ENCODE measurements around the gene VWC2. TPM values are rescaled to one million over a fixed set of nuclear protein-coding genes. Genes with fewer than 3 reads are reported as not detected.

Gene VWC2
- total RNA-seq, 4 donors from 2014 or later: 0.04 to 0.18 (median 0.13) TPM

- Histone ChIP-seq H3K27ac (no peak overlapping the region), H3K27me3 (no peaks in the 10 kb centered on the region), H3K4me1 (no peaks in the 10 kb centered on the region), H3K4me3 (no peak overlapping the region), H3K36me3 (no peaks in the 10 kb centered on the region), H3K9me3 (peaks cover 3% of the 10 kb centered on the region)
- WGBS: 88% methylated on average over 1 of the region's 1 CpG
- no peak for TF ChIP-seq EP300 (IDR thresholded peaks at IDR 0.05)
- TF ChIP-seq POLR2AphosphoS5 (IDR thresholded peaks at IDR 0.05): no peak
- no peak for TF ChIP-seq CTCF (IDR thresholded peaks at IDR 0.05)
- DNase-seq (ENCODE audit: low spot score in 2 of 2): no peak
Measured at GRCh38 chr7:49860293-49860692, 86.9 kb downstream of the VWC2 start.

- no peaks in the 10 kb centered on the region for H3K27me3 ChIP-seq
- no peaks in the 10 kb centered on the region for H3K36me3 ChIP-seq
- H3K27ac ChIP-seq: peak overlapping the region; percentile 65
- 50% methylated on average over 10 of the region's 10 CpGs for WGBS
- peaks cover 3% of the 10 kb centered on the region for H3K9me3 ChIP-seq
- H3K4me1 ChIP-seq: peaks cover 12% of the 10 kb centered on the region
- TF ChIP-seq POLR2AphosphoS5 (IDR thresholded peaks at IDR 0.05) (no peak), EP300 (IDR thresholded peaks at IDR 0.05) (no peak), POLR2A (IDR thresholded peaks at IDR 0.05) (no peak), CTCF (IDR thresholded peaks at IDR 0.05) (no peak)
- no peak for DNase-seq (ENCODE audit: low spot score in 2 of 2)
- H3K4me3 ChIP-seq: no peak overlapping the region
Measured at GRCh38 chr7:49866076-49866735, 92.8 kb downstream of the VWC2 start.

- no peaks in the 10 kb centered on the region for H3K36me3 ChIP-seq
- TF ChIP-seq EP300 (IDR thresholded peaks at IDR 0.05) (no peak), POLR2A (IDR thresholded peaks at IDR 0.05) (no peak), CTCF (IDR thresholded peaks at IDR 0.05) (no peak), POLR2AphosphoS5 (IDR thresholded peaks at IDR 0.05) (no peak)
- no peak for DNase-seq (ENCODE audit: low spot score in 2 of 2)
- H3K27ac ChIP-seq: peak overlapping the region; percentile 65
- H3K27me3 ChIP-seq: no peaks in the 10 kb centered on the region
- H3K4me3 ChIP-seq: no peak overlapping the region
- WGBS: 44% methylated on average over 5 of the region's 5 CpGs
- H3K4me1 ChIP-seq: peaks cover 12% of the 10 kb centered on the region
- H3K9me3 ChIP-seq: peaks cover 3% of the 10 kb centered on the region
Measured at GRCh38 chr7:49866910-49867309, 93.5 kb downstream of the VWC2 start.

GRCh38 chr7:49873420-49873819 lies 100.0 kb downstream of the VWC2 start:
- DNase-seq (ENCODE audit: low spot score in 2 of 2): no peak
- H3K4me1 ChIP-seq: peaks cover under 1% of the 10 kb centered on the region
- no peak overlapping the region for H3K27ac ChIP-seq
- no peaks in the 10 kb centered on the region for H3K9me3 ChIP-seq
- no peaks in the 10 kb centered on the region for H3K36me3 ChIP-seq
- TF ChIP-seq POLR2AphosphoS5 (IDR thresholded peaks at IDR 0.05) (no peak), POLR2A (IDR thresholded peaks at IDR 0.05) (no peak)
- no peak overlapping the region for H3K4me3 ChIP-seq
- WGBS: 91% methylated on average over 1 of the region's 1 CpG
- no peaks in the 10 kb centered on the region for H3K27me3 ChIP-seq

GRCh38 chr7:49875336-49875735 lies 101.9 kb downstream of the VWC2 start:
- Histone ChIP-seq H3K27ac (no peak overlapping the region), H3K9me3 (no peaks in the 10 kb centered on the region), H3K4me1 (peaks cover 5% of the 10 kb centered on the region), H3K4me3 (no peak overlapping the region), H3K36me3 (no peaks in the 10 kb centered on the region), H3K27me3 (no peaks in the 10 kb centered on the region)
- WGBS: 92% methylated on average over 1 of the region's 1 CpG
- TF ChIP-seq POLR2A (IDR thresholded peaks at IDR 0.05) (no peak), POLR2AphosphoS5 (IDR thresholded peaks at IDR 0.05) (no peak), CTCF (IDR thresholded peaks at IDR 0.05) (no peak)
- DNase-seq (ENCODE audit: low spot score in 2 of 2): no peak

- WGBS: 89% methylated on average over 3 of the region's 3 CpGs
- Histone ChIP-seq H3K27ac (no peak overlapping the region), H3K27me3 (no peaks in the 10 kb centered on the region), H3K4me1 (peaks cover 5% of the 10 kb centered on the region), H3K9me3 (no peaks in the 10 kb centered on the region), H3K4me3 (no peak overlapping the region), H3K36me3 (no peaks in the 10 kb centered on the region)
- TF ChIP-seq EP300 (IDR thresholded peaks at IDR 0.05) (no peak), POLR2A (IDR thresholded peaks at IDR 0.05) (no peak), CTCF (IDR thresholded peaks at IDR 0.05) (no peak), POLR2AphosphoS5 (IDR thresholded peaks at IDR 0.05) (no peak)
- DNase-seq (ENCODE audit: low spot score in 2 of 2): no peak
Measured at GRCh38 chr7:49876202-49876601, 102.8 kb downstream of the VWC2 start.
